Measurements from ENCODE around the gene GIGYF1. TPM values are rescaled to one million over a fixed set of nuclear protein-coding genes. Genes with fewer than 3 reads are reported as not detected.
"Not testable (repeated sequence)": the region's sequence is repeated elsewhere in the genome, so short reads cannot be mapped to it uniquely, and the experiment has no call there.

Gene GIGYF1
- total RNA-seq, 4 donors from 2014 or later, result 8.0 to 24.2 (median 13.8) TPM

DNA sequence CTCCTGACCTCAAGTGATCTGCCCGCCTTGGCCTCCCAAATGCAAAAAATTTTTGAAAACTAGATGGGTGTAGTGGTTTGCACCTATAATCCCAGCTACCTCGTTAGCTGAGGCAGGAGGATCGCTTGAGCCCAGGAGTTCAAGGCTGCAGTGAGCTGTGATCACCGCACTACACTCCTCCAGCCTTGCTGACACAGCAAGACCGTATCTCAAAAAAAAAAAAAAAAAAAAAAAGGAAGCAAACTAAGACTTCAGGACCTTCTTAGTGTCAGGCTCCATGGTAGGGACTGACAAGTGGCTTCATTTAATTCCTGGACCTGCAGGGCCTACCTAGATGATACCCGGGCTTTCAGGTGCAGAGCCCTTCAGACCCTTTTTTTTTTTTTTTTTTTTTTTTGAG lies 14.3 kb upstream of the GIGYF1 start:
- TF ChIP-seq, protein P1, sequence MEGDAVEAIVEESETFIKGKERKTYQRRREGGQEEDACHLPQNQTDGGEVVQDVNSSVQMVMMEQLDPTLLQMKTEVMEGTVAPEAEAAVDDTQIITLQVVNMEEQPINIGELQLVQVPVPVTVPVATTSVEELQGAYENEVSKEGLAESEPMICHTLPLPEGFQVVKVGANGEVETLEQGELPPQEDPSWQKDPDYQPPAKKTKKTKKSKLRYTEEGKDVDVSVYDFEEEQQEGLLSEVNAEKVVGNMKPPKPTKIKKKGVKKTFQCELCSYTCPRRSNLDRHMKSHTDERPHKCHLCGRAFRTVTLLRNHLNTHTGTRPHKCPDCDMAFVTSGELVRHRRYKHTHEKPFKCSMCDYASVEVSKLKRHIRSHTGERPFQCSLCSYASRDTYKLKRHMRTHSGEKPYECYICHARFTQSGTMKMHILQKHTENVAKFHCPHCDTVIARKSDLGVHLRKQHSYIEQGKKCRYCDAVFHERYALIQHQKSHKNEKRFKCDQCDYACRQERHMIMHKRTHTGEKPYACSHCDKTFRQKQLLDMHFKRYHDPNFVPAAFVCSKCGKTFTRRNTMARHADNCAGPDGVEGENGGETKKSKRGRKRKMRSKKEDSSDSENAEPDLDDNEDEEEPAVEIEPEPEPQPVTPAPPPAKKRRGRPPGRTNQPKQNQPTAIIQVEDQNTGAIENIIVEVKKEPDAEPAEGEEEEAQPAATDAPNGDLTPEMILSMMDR (IDR thresholded peaks at IDR 0.05), result no peak
- no peak for TF ChIP-seq POLR2A (IDR thresholded peaks at IDR 0.05)
- no peaks in the 10 kb centered on the region for H3K27me3 ChIP-seq
- H3K27ac ChIP-seq, result no peak overlapping the region
- H3K9me3 ChIP-seq, result no peaks in the 10 kb centered on the region
- no peak overlapping the region for H3K4me3 ChIP-seq
- 73 to 82% methylated on average over 5 of the region's 6 CpGs for WGBS, 2 donors
- H3K4me1 ChIP-seq, result peaks cover 13 to 28% (median 13%) of the 10 kb centered on the region in 3 donors
- intact Hi-C loops (cut with DNase I), result no loop called here
- H3K36me3 ChIP-seq, result peaks cover 0 to 25% (median 0%) of the 10 kb centered on the region in 3 donors
- DNase-seq, result no peak

DNA sequence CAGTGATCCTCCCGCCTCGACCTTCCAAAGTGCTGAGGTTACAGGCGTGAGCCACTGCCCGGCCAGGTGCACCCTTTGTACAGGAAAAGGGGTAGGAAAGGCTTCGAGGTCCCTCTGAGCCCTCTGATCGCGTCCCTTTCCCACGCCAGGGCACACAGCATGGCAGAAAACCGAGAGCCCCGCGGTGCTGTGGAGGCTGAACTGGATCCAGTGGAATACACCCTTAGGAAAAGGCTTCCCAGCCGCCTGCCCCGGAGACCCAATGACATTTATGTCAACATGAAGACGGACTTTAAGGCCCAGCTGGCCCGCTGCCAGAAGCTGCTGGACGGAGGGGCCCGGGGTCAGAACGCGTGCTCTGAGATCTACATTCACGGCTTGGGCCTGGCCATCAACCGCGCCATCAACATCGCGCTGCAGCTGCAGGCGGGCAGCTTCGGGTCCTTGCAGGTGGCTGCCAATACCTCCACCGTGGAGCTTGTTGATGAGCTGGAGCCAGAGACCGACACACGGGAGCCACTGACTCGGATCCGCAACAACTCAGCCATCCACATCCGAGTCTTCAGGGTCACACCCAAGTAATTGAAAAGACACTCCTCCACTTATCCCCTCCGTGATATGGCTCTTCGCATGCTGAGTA lies 12.7 kb upstream of the GIGYF1 start:
- WGBS, 2 donors, result 2 to 41% methylated on average over 12 to 24 of the region's 34 CpGs
- Histone ChIP-seq H3K4me3 (peak overlapping the region; percentile 80 to 96 (median 82)), H3K9me3 (no peaks in the 10 kb centered on the region), H3K36me3 (peaks cover 0 to 25% (median 0%) of the 10 kb centered on the region in 3 donors), H3K27ac (peak overlapping the region; percentile 92 to 98 (median 92)), H3K4me1 (peaks cover 13 to 28% (median 13%) of the 10 kb centered on the region in 3 donors), H3K27me3 (no peaks in the 10 kb centered on the region)
- TF ChIP-seq POLR2A (IDR thresholded peaks at IDR 0.05), result no peak
- TF ChIP-seq, protein P1 (IDR thresholded peaks at IDR 0.05), result no peak
- intact Hi-C loops (cut with DNase I), result no loop called here
- DNase-seq, result no peak

DNA sequence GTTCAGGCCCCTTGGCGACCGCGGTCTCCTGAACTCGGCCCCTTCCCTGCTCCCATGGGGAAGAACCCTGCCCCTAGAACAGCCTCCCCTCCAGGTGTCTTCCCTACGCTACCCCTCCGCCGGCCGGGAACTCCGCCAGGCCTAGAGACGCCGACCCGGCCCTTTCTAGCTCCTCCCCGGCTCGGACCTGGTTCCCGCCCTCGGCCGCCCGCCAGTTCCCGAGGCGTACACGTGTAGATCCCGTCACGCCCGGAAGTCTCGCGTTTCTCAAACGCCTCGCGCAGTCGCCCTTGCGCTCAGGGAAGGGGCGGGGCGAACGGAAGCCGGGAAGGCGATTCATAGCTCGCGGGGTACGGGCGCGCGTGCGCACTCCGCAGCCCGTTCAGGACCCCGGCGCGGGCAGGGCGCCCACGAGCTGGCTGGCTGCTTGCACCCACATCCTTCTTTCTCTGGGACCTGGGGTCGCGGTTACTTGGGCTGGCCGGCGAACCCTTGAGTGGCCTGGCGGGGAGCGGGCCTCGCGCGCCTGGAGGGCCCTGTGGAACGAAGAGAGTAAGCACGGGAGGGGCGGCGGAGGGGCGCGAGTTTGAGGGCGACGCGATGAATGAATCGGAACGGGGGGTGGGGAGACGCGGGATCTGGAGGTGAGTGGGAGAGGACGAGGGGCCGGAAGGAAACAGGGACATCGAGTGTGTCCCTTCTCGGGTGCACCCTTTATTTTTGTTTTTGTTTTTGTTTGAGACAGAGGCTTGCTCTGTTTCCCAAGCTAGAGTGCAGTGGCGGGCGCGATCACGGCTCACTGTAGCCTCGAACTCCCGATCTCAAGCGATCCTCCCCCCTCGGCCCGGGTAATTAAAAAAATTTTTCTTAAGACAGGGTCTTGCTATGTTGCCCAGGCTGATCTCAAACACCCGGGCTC lies 12.0 kb upstream of the GIGYF1 start, which contains the start of gene POP7:
Gene POP7 (plus strand): TSS at position 369 of the 919 bp plus-strand sequence. CDS start 710 bp downstream, outside the sequence.
- peak in 3 of 4 donors; percentile 28 to 80 (median 50) for TF ChIP-seq POLR2A (IDR thresholded peaks at IDR 0.05)
- TF ChIP-seq, protein P1 (IDR thresholded peaks at IDR 0.05), result peak in 1 of 6 experiments; percentile 17
- Histone ChIP-seq H3K4me3 (peak within 1 kb of the TSS; percentile 80 to 96 (median 82)), H3K27me3 (no peaks in the 10 kb centered on the region), H3K4me1 (peaks cover 13 to 28% (median 13%) of the 10 kb centered on the region in 3 donors), H3K9me3 (no peaks in the 10 kb centered on the region), H3K27ac (peak within 1 kb of the TSS; percentile 92 to 98 (median 92)), H3K36me3 (peaks cover 0 to 25% (median 0%) of the 10 kb centered on the region in 3 donors)
- peak; percentile 89 for DNase-seq
- intact Hi-C loops (cut with DNase I), result no loop called here
- WGBS, 2 donors, result 0 to 1% methylated on average over 28 to 42 of the region's 86 CpGs

DNA sequence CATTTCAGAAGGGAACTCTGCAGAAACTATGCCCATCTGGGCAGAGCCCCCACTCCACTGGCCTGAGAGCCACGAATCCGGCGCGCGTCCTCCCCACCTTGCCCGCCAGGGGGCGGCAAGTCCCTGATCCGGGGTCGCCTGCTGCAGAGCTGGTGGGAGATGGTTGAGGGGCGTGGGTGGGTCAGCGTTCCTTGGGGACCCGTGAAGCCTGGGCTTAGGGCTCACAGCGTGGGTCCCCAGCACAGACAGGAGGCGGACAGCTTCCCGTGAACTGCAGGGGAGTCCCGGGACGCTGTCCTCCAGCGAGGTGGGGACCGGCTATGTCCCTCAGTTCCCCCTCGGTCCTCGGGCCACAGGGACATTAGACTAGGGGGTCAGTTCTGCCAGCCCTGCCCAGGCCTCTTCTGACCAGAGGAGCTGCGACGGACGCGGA lies 11.3 kb upstream of the GIGYF1 start:
- WGBS, 2 donors, result 0% methylated on average over 1 to 3 of the region's 25 CpGs
- H3K4me3 ChIP-seq, result peak overlapping the region; percentile 80 to 96 (median 82)
- H3K27me3 ChIP-seq, result no peaks in the 10 kb centered on the region
- TF ChIP-seq, protein P1 (IDR thresholded peaks at IDR 0.05), result peak; percentile 82 to 97 (median 88)
- TF ChIP-seq POLR2A (IDR thresholded peaks at IDR 0.05), result no peak
- intact Hi-C loops (cut with DNase I), result no loop called here
- peaks cover 0 to 25% (median 0%) of the 10 kb centered on the region in 3 donors for H3K36me3 ChIP-seq
- peak overlapping the region; percentile 92 to 98 (median 92) for H3K27ac ChIP-seq
- DNase-seq, result no peak
- H3K9me3 ChIP-seq, result no peaks in the 10 kb centered on the region
- H3K4me1 ChIP-seq, result peaks cover 13 to 28% (median 13%) of the 10 kb centered on the region in 3 donors

DNA sequence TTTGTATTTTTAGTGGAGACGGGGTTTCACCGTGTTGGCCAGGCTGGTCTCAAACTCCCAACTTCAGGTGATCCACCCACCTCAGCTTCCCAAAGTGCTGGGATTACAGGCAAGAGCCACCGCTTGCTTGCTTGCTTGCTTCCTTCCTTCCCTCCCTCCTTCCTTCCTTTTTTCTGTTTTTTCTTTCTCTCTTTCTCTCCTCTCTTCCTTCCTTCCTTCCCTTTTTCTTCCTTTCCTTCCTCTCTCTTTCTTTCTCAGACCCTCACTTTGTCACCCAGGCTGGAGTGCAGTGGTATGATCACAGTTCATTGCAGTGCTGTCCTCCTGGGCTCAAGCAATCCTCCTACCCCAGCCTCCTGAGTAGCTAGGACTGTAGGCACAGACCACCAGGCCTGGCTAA lies 7.0 kb upstream of the GIGYF1 start:
- H3K4me1 ChIP-seq; H3K27me3 ChIP-seq; H3K4me3 ChIP-seq; intact Hi-C loops (cut with DNase I); H3K36me3 ChIP-seq; H3K27ac ChIP-seq; H3K9me3 ChIP-seq; DNase-seq: not testable (repeated sequence)
- 43 to 75% methylated on average over 3 of the region's 3 CpGs for WGBS, 2 donors

Data from esophagus squamous epithelium (tissue), 5 donors.